ENCODE results near the gene FILIP1L.

Gene FILIP1L

GRCh38 chr3:100154171-100154570, 39.9 kb upstream of the FILIP1L start:
- TF ChIP-seq TOX (CRISPR knock-in tag; IDR thresholded peaks at IDR 0.05; ENCODE audit: borderline replicate concordance) (no peak), TCF4 (CRISPR knock-in tag; IDR thresholded peaks at IDR 0.05; ENCODE audit: borderline replicate concordance) (no peak), ZC3H10 (CRISPR knock-in tag; IDR thresholded peaks at IDR 0.05) (no peak), CSDC2 (CRISPR knock-in tag; IDR thresholded peaks at IDR 0.05) (no peak), ESRRG (CRISPR knock-in tag; IDR thresholded peaks at IDR 0.05) (no peak), OSR1 (CRISPR knock-in tag; IDR thresholded peaks at IDR 0.05) (no peak), POU6F1 (CRISPR knock-in tag; IDR thresholded peaks at IDR 0.05; ENCODE audit: borderline replicate concordance, low read depth) (no peak), SNAI2 (CRISPR knock-in tag; IDR thresholded peaks at IDR 0.05) (no peak), CSRNP3 (CRISPR knock-in tag; IDR thresholded peaks at IDR 0.05) (no peak)
- no peak for ATAC-seq

GRCh38 chr3:100151024-100151707, 36.9 kb upstream of the FILIP1L start:
- TF ChIP-seq SNAI2 (CRISPR knock-in tag; IDR thresholded peaks at IDR 0.05): no peak
- TF ChIP-seq TCF4 (CRISPR knock-in tag; IDR thresholded peaks at IDR 0.05; ENCODE audit: borderline replicate concordance): peak; percentile 67
- no peak for TF ChIP-seq ZNF565 (CRISPR knock-in tag; conservative IDR thresholded peaks at IDR 0.05; ENCODE audit: low read depth)
- TF ChIP-seq ARNTL (CRISPR knock-in tag; IDR thresholded peaks at IDR 0.05; ENCODE audit: borderline replicate concordance, low read depth): no peak
- TF ChIP-seq ESRRG (CRISPR knock-in tag; IDR thresholded peaks at IDR 0.05): no peak
- TF ChIP-seq TSHZ2 (CRISPR knock-in tag; IDR thresholded peaks at IDR 0.05): no peak
- TF ChIP-seq ISL1 (CRISPR knock-in tag; IDR thresholded peaks at IDR 0.05): peak; percentile 78
- no peak for TF ChIP-seq ZNF70 (CRISPR knock-in tag; IDR thresholded peaks at IDR 0.05)
- TF ChIP-seq PPARA (CRISPR knock-in tag; IDR thresholded peaks at IDR 0.05; ENCODE audit: borderline replicate concordance): no peak

GRCh38 chr3:100150473-100150872, 36.2 kb upstream of the FILIP1L start:
- TF ChIP-seq TCF4 (CRISPR knock-in tag; IDR thresholded peaks at IDR 0.05; ENCODE audit: borderline replicate concordance) (no peak), SNAI2 (CRISPR knock-in tag; IDR thresholded peaks at IDR 0.05) (no peak), ZFP30 (CRISPR knock-in tag; IDR thresholded peaks at IDR 0.05) (no peak), ZNF565 (CRISPR knock-in tag; conservative IDR thresholded peaks at IDR 0.05; ENCODE audit: low read depth) (no peak), CSDC2 (CRISPR knock-in tag; IDR thresholded peaks at IDR 0.05) (no peak), ZNF8 (CRISPR knock-in tag; IDR thresholded peaks at IDR 0.05) (no peak), BACH2 (CRISPR knock-in tag; IDR thresholded peaks at IDR 0.05; ENCODE audit: borderline replicate concordance) (no peak), TSHZ2 (CRISPR knock-in tag; IDR thresholded peaks at IDR 0.05) (no peak), ZFP3 (CRISPR knock-in tag; IDR thresholded peaks at IDR 0.05) (no peak), TOX (CRISPR knock-in tag; IDR thresholded peaks at IDR 0.05; ENCODE audit: borderline replicate concordance) (no peak), GLIS3 (CRISPR knock-in tag; IDR thresholded peaks at IDR 0.05) (no peak), POU6F1 (CRISPR knock-in tag; IDR thresholded peaks at IDR 0.05; ENCODE audit: borderline replicate concordance, low read depth) (no peak), ARNTL (CRISPR knock-in tag; IDR thresholded peaks at IDR 0.05; ENCODE audit: borderline replicate concordance, low read depth) (no peak), CSRNP3 (CRISPR knock-in tag; IDR thresholded peaks at IDR 0.05) (no peak), PPARA (CRISPR knock-in tag; IDR thresholded peaks at IDR 0.05; ENCODE audit: borderline replicate concordance) (no peak), CREB5 (CRISPR knock-in tag; IDR thresholded peaks at IDR 0.05; ENCODE audit: low read depth) (no peak), ISL1 (CRISPR knock-in tag; IDR thresholded peaks at IDR 0.05) (no peak), ZNF70 (CRISPR knock-in tag; IDR thresholded peaks at IDR 0.05) (no peak), RARB (CRISPR knock-in tag; IDR thresholded peaks at IDR 0.05) (no peak), ESRRG (CRISPR knock-in tag; IDR thresholded peaks at IDR 0.05) (no peak)
- ATAC-seq: no peak

More at GRCh38 chr3:100151024-100151707, 36.9 kb upstream of the FILIP1L start:
- no peak for ATAC-seq
